HEK293 (cell line): ENCODE measurements around the gene TTC9.

Experiments used
- CTCF ChIP-seq: fragments of 450-650 bp; formaldehyde crosslinking; IDR thresholded peaks from 2 replicates; pipeline ENCODE4 v1.5.1; 2016; ENCODE audit warnings: missing biosample characterization, missing genetic modification characterization
- MEIS1 ChIP-seq: sonication (generic); formaldehyde crosslinking; IDR thresholded peaks from 2 replicates; pipeline ENCODE4 v1.8.1; 2022; ENCODE audit warnings: missing genetic modification reagents, mild to moderate bottlenecking, borderline replicate concordance
- MZF1 ChIP-seq: fragments of 450-650 bp; formaldehyde crosslinking; IDR thresholded peaks from 2 replicates; pipeline ENCODE4 v1.5.1; 2017; ENCODE audit warnings: missing biosample characterization, missing genetic modification characterization, borderline replicate concordance
- PBX3 ChIP-seq: sonication (generic); formaldehyde crosslinking; IDR thresholded peaks from 2 replicates; pipeline ENCODE4 v1.8.1; 2022; ENCODE audit warnings: mild to moderate bottlenecking, moderate library complexity, missing genetic modification reagents
- ZBTB1 ChIP-seq: fragments of 450-650 bp; formaldehyde crosslinking; IDR thresholded peaks from 2 replicates; pipeline ENCODE4 v1.5.1; 2016; ENCODE audit warnings: missing biosample characterization, missing genetic modification characterization
- ZBTB7A ChIP-seq: fragments of 450-650 bp; formaldehyde crosslinking; IDR thresholded peaks from 2 replicates; pipeline ENCODE4 v1.5.1; 2016; ENCODE audit warnings: low read depth, missing biosample characterization, missing genetic modification characterization
- ZNF132 ChIP-seq: fragments of 450-650 bp; formaldehyde crosslinking; IDR thresholded peaks from 2 replicates; pipeline ENCODE4 v1.5.1; 2017; ENCODE audit warnings: missing biosample characterization, missing genetic modification characterization, borderline replicate concordance
- ZNF248 ChIP-seq: fragments of 450-650 bp; formaldehyde crosslinking; IDR thresholded peaks from 2 replicates; pipeline ENCODE4 v1.5.1; 2017; ENCODE audit warnings: missing biosample characterization, missing genetic modification characterization
- ZNF501 ChIP-seq: fragments of 450-650 bp; formaldehyde crosslinking; IDR thresholded peaks from 2 replicates; pipeline ENCODE4 v1.5.1; 2016; ENCODE audit warnings: missing biosample characterization, missing genetic modification characterization
- ZNF549 ChIP-seq: fragments of 450-650 bp; IDR thresholded peaks from 2 replicates; pipeline ENCODE4 v1.5.1; 2018; ENCODE audit warnings: missing biosample characterization, missing genetic modification characterization, mild to moderate bottlenecking, inconsistent platforms, moderate library complexity

GRCh38 chr14:70611216-70611615 lies 30.5 kb upstream of the TTC9 start:
- TF ChIP-seq ZBTB1 (tag by site-specific recombination) (no peak), MEIS1 (CRISPR knock-in tag) (no peak), MZF1 (tag by site-specific recombination) (no peak), ZNF549 (tag by site-specific recombination) (no peak), CTCF (tag by site-specific recombination) (no peak), ZNF132 (tag by site-specific recombination) (no peak), ZNF501 (tag by site-specific recombination) (no peak), ZNF248 (tag by site-specific recombination) (no peak), PBX3 (no peak), ZBTB7A (tag by site-specific recombination) (no peak)
